Suppressor macrophage (primary cell): ENCODE data around the gene DYNC1H1.

Experiments used
- DNase-seq, 4 experiments: peaks; one replicate each; pipeline ENCODE4 v3.0.0-alpha.2; 2020 to 2022

Gene DYNC1H1

DNA sequence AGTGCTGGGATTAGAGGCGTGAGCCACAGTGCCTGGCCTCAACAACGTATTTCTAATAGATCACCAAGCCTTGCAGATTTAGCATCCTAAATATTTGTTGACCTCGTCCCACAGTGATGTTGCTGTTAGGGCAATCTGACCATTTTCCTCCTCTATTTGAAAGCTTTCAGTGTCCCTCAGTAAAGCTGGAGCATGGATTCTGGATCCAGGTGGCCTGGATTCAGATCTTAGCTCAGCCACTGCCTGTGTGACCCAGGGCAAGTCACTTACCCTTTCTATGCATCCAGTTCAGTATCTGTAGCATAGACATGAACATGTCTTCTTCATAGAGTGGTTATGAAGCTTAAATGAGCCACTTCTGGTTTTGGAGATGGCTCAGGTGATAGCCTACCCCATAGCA lies 126.3 kb downstream of the DYNC1H1 start:
- no peak for DNase-seq

DNA sequence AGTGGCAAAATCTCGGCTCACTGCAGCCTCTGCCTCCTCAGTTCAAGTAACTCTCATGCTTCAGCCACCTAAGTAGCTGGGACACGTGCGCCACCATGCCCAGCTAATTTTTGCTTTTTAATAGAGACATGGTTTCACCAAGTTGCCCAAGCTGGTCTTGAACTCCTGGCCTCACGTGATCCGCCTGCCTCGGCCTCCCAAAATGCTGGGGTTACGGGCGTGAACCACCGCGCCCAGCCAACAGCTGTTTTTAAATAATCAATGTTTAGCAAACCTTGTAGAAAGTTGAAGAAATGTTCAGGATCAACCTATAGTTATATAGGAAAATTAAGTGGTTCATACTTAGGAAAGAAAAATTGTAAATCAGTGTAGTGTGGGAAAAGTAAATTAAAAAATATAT lies 128.4 kb downstream of the DYNC1H1 start:
- no peak for DNase-seq

DNA sequence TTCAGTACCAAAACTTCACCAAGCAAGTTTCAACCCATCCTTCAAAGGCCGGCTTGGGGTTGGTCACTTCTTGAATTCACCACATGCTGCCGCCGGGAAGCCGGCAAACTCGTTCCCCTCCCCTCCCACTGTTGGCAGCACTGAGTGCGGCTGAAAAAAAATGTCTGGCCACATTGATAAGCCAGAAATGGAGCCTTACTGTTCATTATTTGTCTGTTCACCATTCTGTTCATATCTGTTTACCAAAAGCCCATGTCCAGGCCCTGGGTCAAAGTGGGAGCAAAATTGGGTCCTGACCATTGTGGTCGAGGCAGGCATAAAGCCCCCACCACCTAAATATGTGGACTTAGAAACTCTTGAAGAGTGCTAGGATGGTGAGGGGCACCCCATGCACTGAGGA lies 129.7 kb downstream of the DYNC1H1 start:
- DNase-seq: no peak

DNA sequence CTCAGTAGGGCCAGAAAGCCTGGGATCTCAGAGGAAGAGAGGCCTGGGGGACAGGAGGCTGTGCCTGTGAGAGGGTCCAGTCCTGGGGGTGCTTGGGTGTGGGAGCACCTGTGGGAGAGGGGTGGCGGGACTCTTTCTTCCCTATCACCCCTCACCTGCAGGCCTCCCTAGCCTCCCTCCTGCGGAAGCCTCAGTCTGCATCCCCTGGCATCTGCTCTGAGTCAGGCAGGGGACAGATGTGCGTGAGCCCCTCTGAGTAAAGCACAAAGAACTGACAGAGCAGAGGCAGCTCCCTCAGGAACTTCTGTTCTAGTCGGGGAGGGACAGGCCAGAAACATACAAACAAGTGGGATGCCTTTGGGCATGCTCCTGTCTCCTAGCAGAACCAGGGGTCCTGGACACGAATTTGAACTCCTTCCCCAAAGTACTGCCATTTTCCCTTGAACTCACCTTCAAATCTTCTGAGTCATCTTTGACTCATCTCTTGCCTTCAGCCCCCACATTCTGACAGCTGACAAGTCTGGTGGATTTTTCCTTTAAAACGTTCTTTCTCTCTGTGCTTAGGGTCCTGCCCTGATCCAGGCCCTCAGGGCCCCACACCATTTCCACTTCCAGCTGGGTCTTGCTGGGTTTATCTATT lies 131.0 kb downstream of the DYNC1H1 start:
- DNase-seq: peak in 1 of 4 experiments; percentile 24

DNA sequence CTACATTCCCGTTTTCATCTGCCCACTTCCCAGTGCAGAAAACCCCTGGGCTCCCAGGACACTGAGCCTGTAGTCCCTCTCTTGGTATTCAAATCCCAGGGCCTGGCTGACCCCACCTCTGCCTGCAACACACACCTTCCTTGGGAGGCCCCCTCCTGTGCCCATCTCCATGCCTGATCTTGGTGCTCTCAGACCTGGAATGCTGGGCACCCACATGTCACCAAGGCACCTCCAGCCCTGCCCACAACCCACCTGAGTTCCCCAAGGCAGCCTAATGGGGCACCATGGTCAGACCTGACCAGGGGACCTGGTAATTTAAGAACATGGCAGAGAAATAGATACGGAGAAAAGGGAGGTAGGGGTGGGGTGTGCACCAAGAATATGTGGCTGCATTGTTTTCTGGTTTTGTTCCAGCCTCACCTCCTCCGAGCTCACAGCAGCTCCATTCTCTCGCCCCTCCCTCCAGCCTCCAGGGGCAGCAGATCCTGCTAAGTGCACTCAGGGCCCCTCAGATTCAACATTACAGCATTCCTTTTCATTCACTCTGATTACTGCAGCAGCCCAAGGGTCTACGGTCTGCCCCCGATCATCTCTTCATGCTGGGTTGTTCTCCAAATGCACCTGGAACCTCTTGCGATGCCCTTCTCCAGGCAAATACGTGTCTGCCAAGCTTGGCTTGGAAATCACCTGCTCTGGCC lies 131.6 kb downstream of the DYNC1H1 start:
- DNase-seq: no peak

DNA sequence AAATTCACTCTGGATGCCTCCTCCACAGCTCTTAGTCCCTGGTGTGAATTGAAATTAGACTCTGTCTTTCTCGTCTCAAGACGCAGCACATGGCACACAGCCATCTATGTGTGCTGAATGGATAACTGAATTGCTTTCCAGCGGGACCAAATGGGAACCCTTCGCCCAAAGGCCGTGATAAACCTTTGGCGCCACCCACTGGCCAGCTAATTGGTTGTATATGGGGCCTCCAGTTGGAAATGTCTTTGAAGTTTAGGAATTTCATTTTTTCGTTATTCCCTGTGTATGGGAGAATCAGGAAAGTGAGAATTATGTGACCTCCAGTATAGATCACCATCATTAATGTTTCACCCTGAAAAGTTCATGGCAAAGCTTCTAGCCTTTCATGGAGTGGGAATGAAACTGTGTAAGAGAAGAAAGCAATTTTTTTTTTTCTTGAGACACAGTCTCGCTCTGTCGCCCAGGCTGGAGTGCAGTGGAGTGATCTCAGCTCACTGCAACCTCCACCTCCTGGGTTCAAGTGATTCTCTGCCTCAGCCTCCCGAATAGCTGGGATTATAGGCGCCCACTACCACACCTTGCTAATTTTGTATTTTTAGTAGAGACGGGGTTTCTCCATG lies 132.3 kb downstream of the DYNC1H1 start:
- peak; percentile 79 to 90 (median 88) for DNase-seq

DNA sequence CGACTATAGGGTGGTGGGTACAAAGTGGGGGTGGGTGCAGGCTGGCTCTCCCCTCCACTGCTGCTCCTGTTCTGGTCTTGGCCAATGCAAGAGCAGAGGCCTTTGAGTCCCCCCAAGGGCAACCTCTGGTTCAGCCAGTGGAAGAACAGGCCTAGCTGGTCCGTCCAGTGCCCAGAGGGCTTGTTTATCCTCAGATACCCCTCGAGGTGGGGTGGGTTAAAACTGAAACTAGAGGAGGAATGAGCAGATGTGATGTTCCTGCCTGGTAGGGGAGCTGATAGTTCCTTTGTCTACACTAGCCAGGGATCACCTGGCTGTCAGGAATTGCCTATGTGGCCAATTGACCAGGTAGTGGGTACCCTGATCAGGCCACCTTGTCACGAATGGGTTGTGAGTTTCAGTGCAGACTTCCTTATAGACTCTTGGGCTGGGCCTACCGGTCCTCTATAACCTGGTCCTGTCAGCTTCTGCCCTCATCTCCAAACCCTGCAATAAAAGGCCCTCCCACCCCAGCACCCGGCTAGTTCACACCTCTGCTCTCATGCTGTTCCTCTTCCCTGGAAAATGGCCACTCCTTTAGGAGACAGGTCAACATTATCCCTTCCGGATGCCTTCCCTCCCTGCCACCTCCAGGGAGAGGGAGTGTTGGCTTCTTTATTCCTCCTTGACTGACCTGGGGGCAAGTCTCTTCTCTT lies 133.2 kb downstream of the DYNC1H1 start:
- no peak for DNase-seq

DNA sequence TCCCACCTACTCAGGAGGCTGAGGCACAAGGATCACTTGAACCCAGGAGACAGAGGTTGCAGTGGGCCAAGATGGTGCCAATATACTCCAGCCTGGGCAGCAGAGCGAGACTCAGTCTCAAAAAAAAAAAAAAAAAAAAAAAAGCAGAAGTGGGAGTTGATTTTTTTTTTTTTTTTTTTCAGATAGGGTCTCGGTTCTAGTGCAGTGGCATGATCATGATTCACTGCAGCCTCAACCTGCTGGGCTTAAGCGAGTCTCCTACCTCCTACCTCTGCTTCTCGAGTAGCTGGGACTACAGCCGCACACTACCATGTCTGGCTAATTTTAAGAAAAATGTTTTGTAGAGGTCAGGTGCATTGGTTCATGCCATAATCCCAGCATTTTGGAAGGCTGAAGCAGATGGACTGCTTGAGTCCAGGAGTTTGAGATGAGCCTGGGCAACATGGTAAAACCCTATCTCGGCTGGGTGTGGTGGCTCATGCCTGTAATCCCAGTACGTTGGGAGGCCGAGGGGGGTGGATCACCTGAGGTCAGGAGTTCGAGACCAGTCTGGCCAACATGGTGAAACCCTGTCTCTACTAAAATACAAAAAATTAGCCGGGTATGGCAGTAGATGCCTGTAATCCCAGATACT lies 138.8 kb downstream of the DYNC1H1 start:
- peak; percentile 18 to 58 (median 42) for DNase-seq

DNA sequence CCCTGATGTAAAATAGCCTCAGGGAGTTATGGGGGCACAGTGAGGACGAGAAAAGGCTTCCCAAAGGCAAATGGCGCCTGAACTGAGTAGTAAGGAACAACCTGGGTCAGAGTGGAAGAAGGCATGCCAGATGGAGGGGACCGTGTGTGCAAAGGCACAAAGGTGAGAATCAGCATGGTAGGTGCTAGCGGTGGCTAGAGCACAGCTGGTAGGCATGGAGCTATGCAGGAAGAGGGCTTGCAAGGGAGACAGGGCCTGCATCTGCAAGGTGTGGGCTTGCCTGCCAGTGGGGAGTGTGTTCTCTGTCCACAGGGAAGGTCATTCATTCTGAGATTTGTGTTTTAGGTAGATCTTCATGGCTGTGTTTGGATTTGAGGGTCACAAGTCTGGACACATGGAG lies 141.0 kb downstream of the DYNC1H1 start:
- DNase-seq: no peak
